Ovary (tissue), 3 donors: ENCODE measurements around the gene C2CD2L.

Experiments
- CTCF ChIP-seq, 3 donors: fragments of 450-650 bp in 2 of 3; fragments of 200-600 bp in 1 of 3; IDR thresholded peaks; one replicate each; pipeline versions ENCODE4 v1.5.1 to v1.8.0; 2016 to 2022; ENCODE audit warnings: antibody characterized with exemption in 3 of 3, mild to moderate bottlenecking in 1 of 3
- EP300 ChIP-seq: sonication (generic); formaldehyde crosslinking; IDR thresholded peaks from one replicate; pipeline ENCODE4 v1.6.1; 2017; ENCODE audit warnings: antibody characterized with exemption
- POLR2A ChIP-seq: fragments of 450-650 bp; IDR thresholded peaks from one replicate; pipeline ENCODE4 v1.6.1; 2017; ENCODE audit warnings: antibody characterized with exemption, mild to moderate bottlenecking, moderate library complexity
- donor health status: DM: no; HTN: no; CAD: no.

DNA sequence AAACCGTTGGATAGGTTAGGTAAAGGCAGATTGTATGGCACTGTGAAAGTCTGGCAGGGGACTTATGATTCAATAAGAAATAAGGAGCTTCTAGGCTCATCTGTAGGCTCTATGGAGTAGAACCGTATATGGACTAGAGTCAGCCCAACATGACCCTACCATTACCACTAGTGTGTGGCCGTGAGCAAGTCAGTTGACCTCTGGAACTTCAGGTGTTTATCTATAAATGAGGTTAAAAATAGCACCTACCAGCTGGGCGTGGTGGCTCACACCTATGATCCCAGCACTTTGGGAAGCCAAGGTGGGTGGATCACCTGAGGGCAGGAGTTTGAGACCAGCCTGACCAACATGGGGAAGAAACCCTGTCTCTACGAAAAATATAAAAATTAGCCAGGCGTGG, 18.7 kb downstream of the C2CD2L start:
- TF ChIP-seq CTCF (IDR thresholded peaks at IDR 0.05) (no peak), POLR2A (no peak), EP300 (no peak)
